Neural progenitor cell (in vitro differentiated cells): ENCODE measurements around the gene F8.

Experiments used
- CTCF ChIP-seq: fragments of 200-600 bp; sonication (generic); IDR thresholded peaks from 2 replicates; pipeline ENCODE4 v1.5.1; 2017; ENCODE audit warnings: antibody characterized with exemption, mild to moderate bottlenecking
- EZH2 ChIP-seq: fragments of 200-600 bp; sonication (generic); IDR thresholded peaks from 2 replicates; pipeline ENCODE4 v1.6.1; 2017; ENCODE audit warnings: antibody characterized with exemption, mild to moderate bottlenecking, moderate library complexity
- EZH2phosphoT487 ChIP-seq: fragments of 200-600 bp; sonication (generic); IDR thresholded peaks from 2 replicates; pipeline ENCODE4 v1.6.1; 2017; ENCODE audit warnings: antibody characterized with exemption

GRCh38 chrX:154791467-154791866 is 231.1 kb downstream of the F8 start:
- TF ChIP-seq CTCF (no peak), EZH2 (no peak), EZH2phosphoT487 (no peak)
